ENCODE data around the gene PNP.

Gene PNP

DNA sequence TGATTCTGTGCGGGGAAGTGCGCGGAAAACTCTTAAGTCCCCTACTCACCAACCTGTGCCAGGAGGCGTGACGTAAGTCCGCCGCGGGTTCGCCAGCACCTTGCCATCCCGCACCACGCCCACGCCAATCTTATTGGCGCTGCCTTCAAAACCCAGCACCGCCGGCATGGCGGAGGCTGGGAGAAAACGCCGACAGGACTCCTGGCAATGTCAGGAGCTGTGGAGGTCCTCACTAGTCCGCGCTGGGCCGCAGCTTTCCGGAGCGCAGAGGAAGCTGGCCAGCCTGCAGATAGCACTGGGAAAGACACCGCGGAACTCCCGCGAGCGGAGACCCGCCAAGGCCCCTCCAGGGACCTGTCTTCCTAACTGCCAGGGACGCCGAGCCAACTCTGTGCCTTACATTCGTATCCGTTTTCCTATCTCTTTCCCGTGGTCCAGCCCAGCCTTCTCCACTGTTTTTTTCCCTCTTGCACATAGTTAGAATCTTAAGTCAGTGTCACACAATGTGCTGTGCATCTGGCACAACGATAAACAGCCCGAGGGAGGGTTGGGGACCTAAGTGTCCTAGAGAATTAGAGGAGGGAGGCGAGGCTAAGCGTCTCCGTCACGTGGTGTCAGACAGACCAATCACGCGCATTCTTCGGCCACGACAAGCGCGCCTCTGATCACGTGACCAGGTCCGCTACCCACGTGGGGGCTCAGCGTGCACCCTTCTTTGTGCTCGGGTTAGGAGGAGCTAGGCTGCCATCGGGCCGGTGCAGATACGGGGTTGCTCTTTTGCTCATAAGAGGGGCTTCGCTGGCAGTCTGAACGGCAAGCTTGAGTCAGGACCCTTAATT is 14.5 kb upstream of the PNP start, which contains the start of the genes APEX1 and OSGEP:
Gene APEX1, plus strand, starts transcription at position 711 of the 839 bp plus-strand sequence. CDS start 420 bp downstream, outside the sequence.
Gene OSGEP, minus strand, starts transcription at position 297 of the 839 bp plus-strand sequence. Its CDS starts 129 bp downstream, at position 168.
- Histone ChIP-seq H3K4me1 (ENCODE audit: control insufficient read depth, insufficient read depth, low read length) (peaks cover 11% of the 10 kb centered on the region), H3K9me3 (ENCODE audit: control insufficient read depth, low read length) (no peaks in the 10 kb centered on the region), H3K27me3 (ENCODE audit: control insufficient read depth, insufficient read depth, low read length, poor library complexity, severe bottlenecking) (no peaks in the 10 kb centered on the region), H3K36me3 (ENCODE audit: control insufficient read depth, insufficient read depth, low read length) (peaks cover 39% of the 10 kb centered on the region), H3K4me3 (ENCODE audit: insufficient read depth, low read depth, low read length) (peak within 1 kb of the TSS; percentile 70), H3K27ac (ENCODE audit: insufficient read depth, low read depth, low read length, poor library complexity, severe bottlenecking) (peak within 1 kb of the TSS; percentile 98)
- WGBS, 2 experiments, result 0% methylated on average over 56 of the region's 56 CpGs

DNA sequence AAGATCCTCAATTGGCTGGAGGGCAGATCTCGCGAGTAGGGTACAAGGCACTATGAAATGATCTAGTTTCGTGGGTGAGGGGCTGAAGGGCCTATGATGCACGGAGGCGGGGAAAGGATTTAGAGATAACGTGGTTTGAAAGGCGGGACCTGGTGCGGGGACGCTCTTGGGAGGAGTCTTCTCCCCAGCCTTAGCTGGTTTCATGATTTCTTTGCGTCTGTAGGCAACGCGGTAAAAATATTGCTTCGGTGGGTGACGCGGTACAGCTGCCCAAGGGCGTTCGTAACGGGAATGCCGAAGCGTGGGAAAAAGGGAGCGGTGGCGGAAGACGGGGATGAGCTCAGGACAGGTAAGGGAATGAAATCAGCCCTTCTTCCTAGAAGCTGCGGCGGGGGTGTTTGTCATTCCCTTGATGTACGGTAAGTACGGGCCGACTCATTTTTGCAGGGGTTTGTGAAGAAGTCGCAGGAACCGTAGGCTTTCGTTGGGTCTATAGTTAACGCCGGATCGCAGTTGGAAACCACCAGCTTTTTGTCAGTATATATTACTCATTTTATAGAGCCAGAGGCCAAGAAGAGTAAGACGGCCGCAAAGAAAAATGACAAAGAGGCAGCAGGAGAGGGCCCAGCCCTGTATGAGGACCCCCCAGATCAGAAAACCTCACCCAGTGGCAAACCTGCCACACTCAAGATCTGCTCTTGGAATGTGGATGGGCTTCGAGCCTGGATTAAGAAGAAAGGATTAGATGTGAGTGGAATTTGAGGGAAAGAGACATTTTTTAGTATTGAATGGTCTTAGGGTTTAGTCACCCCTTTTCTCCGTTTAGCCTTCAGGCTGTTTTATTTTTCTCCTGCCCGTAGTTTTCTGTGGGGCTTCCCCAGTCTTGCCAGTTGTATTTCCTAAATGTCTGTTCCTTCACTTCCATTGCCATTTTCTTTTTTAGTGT is 13.6 kb upstream of the PNP start:
- H3K4me3 ChIP-seq (ENCODE audit: insufficient read depth, low read depth, low read length), result peak overlapping the region; percentile 70
- peaks cover 18% of the 10 kb centered on the region for H3K4me1 ChIP-seq (ENCODE audit: control insufficient read depth, insufficient read depth, low read length)
- peak overlapping the region; percentile 98 for H3K27ac ChIP-seq (ENCODE audit: insufficient read depth, low read depth, low read length, poor library complexity, severe bottlenecking)
- H3K9me3 ChIP-seq (ENCODE audit: control insufficient read depth, low read length), result no peaks in the 10 kb centered on the region
- WGBS, 2 experiments, result 3% methylated on average over 39 of the region's 39 CpGs
- peaks cover 34% of the 10 kb centered on the region for H3K36me3 ChIP-seq (ENCODE audit: control insufficient read depth, insufficient read depth, low read length)
- H3K27me3 ChIP-seq (ENCODE audit: control insufficient read depth, insufficient read depth, low read length, poor library complexity, severe bottlenecking), result no peaks in the 10 kb centered on the region

DNA sequence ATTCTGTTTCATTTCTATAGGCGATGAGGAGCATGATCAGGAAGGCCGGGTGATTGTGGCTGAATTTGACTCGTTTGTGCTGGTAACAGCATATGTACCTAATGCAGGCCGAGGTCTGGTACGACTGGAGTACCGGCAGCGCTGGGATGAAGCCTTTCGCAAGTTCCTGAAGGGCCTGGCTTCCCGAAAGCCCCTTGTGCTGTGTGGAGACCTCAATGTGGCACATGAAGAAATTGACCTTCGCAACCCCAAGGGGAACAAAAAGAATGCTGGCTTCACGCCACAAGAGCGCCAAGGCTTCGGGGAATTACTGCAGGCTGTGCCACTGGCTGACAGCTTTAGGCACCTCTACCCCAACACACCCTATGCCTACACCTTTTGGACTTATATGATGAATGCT is 12.2 kb upstream of the PNP start:
- Histone ChIP-seq H3K27ac (ENCODE audit: insufficient read depth, low read depth, low read length, poor library complexity, severe bottlenecking) (no peak overlapping the region), H3K27me3 (ENCODE audit: control insufficient read depth, insufficient read depth, low read length, poor library complexity, severe bottlenecking) (no peaks in the 10 kb centered on the region), H3K4me3 (ENCODE audit: insufficient read depth, low read depth, low read length) (no peak overlapping the region), H3K4me1 (ENCODE audit: control insufficient read depth, insufficient read depth, low read length) (peaks cover 18% of the 10 kb centered on the region), H3K36me3 (ENCODE audit: control insufficient read depth, insufficient read depth, low read length) (peaks cover 28% of the 10 kb centered on the region), H3K9me3 (ENCODE audit: control insufficient read depth, low read length) (no peaks in the 10 kb centered on the region)
- WGBS, 2 experiments, result 93 to 97% methylated on average over 13 of the region's 13 CpGs

DNA sequence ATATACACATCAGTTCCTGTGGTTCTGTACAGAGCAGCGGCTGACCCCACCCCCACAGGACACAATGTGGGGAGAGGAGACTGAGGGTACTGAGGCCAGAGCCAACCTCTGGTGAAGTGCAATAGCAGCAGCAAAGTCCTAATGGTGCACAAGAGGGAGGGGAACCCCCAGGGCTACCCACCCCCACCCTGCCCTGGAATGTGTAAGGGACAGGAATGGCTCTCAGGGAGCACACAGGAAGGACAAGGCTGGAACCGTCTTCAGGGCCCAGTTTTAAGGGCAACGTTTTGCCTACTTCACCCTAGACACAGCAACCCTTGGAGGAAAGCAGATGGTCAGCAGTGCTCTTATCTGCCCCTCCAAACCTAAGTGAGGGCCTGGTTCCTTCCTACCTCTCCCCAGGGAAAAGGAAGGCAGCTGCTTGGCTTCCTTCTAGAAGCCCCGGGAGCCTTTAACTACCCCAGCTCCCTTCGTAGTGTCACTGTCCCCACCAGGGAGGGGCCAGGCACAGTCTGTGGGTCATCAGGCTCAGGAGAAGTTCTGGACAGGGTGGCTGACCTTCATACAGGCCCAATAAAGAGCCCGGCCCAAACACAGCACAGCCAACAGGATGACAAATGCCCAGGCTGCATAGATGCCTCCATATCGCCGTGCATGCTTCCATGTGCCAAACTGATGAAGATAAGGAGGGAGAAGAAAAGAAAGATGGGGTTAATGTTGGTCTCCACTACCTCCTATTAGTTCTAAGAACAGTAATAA is 11.0 kb upstream of the PNP start:
- Histone ChIP-seq H3K9me3 (ENCODE audit: control insufficient read depth, low read length) (no peaks in the 10 kb centered on the region), H3K27ac (ENCODE audit: insufficient read depth, low read depth, low read length, poor library complexity, severe bottlenecking) (no peak overlapping the region), H3K36me3 (ENCODE audit: control insufficient read depth, insufficient read depth, low read length) (peaks cover 21% of the 10 kb centered on the region), H3K27me3 (ENCODE audit: control insufficient read depth, insufficient read depth, low read length, poor library complexity, severe bottlenecking) (no peaks in the 10 kb centered on the region), H3K4me1 (ENCODE audit: control insufficient read depth, insufficient read depth, low read length) (peaks cover 18% of the 10 kb centered on the region), H3K4me3 (ENCODE audit: insufficient read depth, low read depth, low read length) (no peak overlapping the region)
- 89 to 94% methylated on average over 8 of the region's 8 CpGs for WGBS, 2 experiments

DNA sequence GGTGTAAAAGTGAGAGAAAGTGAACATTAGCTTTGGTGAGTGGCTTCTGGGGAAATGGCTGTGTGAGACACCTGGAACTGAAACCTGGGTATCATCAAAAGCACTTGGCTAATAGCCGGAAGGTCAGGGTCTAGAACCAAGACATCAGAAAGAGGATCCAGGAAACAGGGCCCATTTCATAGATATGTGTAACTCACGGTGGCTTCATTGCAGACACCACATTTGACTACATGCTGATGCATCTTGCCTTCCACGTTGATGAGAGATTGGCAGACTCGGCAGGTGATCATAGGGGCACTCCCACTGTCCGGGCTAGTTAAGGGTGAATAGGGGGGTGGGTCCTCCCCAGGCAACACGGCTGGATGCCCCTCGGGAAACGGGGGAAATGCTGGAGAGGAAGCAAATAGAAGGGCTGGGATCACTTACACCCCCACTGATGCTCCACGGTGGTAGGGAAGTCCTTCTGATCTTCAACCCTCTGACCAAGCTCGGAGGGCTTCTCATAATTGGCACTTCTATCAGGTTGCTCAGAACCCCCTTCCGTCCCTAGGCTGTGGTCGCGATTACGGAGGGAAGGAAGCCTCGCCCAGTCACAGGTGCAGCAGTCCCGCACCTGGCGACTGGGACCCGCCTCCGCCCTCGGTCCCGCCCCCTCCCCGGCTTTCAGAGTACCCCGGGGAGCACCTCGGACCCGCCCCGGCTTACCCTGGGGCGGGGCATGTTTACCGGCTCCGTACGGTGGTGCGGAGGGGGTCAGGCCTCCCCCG is 8.6 kb upstream of the PNP start:
- Histone ChIP-seq H3K9me3 (ENCODE audit: control insufficient read depth, low read length) (no peaks in the 10 kb centered on the region), H3K4me3 (ENCODE audit: insufficient read depth, low read depth, low read length) (peak overlapping the region; percentile 89), H3K27ac (ENCODE audit: insufficient read depth, low read depth, low read length, poor library complexity, severe bottlenecking) (peak overlapping the region; percentile 67), H3K4me1 (ENCODE audit: control insufficient read depth, insufficient read depth, low read length) (peaks cover 18% of the 10 kb centered on the region), H3K36me3 (ENCODE audit: control insufficient read depth, insufficient read depth, low read length) (peaks cover 21% of the 10 kb centered on the region), H3K27me3 (ENCODE audit: control insufficient read depth, insufficient read depth, low read length, poor library complexity, severe bottlenecking) (no peaks in the 10 kb centered on the region)
- 9 to 10% methylated on average over 32 of the region's 32 CpGs for WGBS, 2 experiments

DNA sequence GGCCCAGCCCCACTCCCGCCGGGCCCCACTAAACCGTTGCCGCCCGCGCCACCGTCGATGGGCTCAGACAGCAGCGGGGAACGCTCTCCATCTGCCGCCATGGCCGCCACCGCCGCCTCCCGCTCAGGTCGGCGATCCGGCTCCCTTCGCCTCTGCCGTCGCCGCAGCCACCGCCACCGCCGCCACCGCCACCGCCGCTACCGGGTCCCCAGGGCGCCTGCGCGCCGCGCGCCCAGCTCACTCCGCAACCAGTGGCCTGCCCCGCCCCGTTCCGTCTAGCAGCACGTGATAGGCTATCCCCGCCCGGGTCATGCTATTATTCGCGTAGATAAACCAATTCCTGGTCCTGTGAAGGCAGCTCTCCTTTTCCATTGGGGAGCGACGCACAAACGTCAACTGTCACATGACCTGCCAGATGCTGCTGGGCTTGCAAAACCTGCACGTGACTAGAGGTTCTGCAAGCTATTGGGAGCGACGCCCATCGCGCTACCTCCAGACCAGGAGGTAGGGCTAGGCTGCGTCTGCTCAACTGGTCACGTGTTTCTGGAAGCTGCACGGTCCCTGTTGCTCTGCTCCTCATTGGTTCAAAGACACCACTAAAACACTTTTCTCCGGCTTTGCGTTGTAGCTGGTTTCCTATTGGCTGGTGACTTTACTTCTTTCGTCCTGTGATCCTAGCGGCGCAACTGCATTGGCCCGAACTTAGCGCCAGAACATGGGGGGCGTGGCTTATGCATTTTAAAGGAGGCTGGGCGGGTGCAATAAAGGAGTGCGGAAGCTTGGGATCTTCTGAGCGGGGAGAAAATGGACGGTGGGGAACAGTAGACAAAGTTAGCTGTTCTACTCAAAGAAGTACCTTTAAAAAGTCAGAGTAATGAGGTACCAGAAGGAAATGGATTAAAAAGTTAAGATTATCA is 7.7 kb upstream of the PNP start, which contains the start of gene PIP4P1:
Gene PIP4P1, minus strand, starts transcription at position 210 of the 917 bp plus-strand sequence. Its CDS starts 109 bp downstream, at position 101.
- Histone ChIP-seq H3K36me3 (ENCODE audit: control insufficient read depth, insufficient read depth, low read length) (peaks cover 19% of the 10 kb centered on the region), H3K4me1 (ENCODE audit: control insufficient read depth, insufficient read depth, low read length) (peaks cover 14% of the 10 kb centered on the region), H3K27ac (ENCODE audit: insufficient read depth, low read depth, low read length, poor library complexity, severe bottlenecking) (peak within 1 kb of the TSS; percentile 67), H3K9me3 (ENCODE audit: control insufficient read depth, low read length) (no peaks in the 10 kb centered on the region), H3K27me3 (ENCODE audit: control insufficient read depth, insufficient read depth, low read length, poor library complexity, severe bottlenecking) (no peaks in the 10 kb centered on the region), H3K4me3 (ENCODE audit: insufficient read depth, low read depth, low read length) (peak within 1 kb of the TSS; percentile 89)
- WGBS, 2 experiments, result 1% methylated on average over 67 of the region's 67 CpGs

DNA sequence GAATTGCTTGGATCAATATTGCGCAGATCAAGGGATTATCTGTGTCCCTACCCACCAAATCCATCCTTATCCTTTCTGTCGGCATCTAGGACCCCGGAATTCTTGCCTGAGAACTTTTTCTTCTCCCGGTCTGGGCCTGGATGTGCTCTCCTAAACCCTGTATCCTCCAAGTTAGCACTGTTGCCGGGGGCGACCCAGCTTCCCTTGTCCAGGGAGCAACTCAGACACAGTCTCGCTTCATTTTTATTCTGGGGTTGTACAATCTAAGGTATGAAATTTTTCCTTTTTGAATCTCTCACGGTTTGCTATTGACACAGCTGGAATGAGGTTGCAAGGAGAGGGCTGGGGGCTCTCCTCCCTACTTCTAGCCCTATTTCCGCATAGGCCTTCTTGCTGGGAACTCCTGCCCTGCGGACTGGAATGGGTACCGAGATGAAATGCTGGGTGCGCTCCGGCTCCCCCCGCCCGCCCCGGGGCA is 403 bp upstream of the PNP start:
- H3K36me3 ChIP-seq (ENCODE audit: control insufficient read depth, insufficient read depth, low read length), result no peaks in the 10 kb centered on the region
- H3K9me3 ChIP-seq (ENCODE audit: control insufficient read depth, low read length), result no peaks in the 10 kb centered on the region
- no peaks in the 10 kb centered on the region for H3K27me3 ChIP-seq (ENCODE audit: control insufficient read depth, insufficient read depth, low read length, poor library complexity, severe bottlenecking)
- H3K4me1 ChIP-seq (ENCODE audit: control insufficient read depth, insufficient read depth, low read length), result no peaks in the 10 kb centered on the region
- H3K4me3 ChIP-seq (ENCODE audit: insufficient read depth, low read depth, low read length), result peak overlapping the region; percentile 58
- WGBS, 2 experiments, result 36 to 39% methylated on average over 16 of the region's 16 CpGs
- peak overlapping the region; percentile 69 for H3K27ac ChIP-seq (ENCODE audit: insufficient read depth, low read depth, low read length, poor library complexity, severe bottlenecking)

DNA sequence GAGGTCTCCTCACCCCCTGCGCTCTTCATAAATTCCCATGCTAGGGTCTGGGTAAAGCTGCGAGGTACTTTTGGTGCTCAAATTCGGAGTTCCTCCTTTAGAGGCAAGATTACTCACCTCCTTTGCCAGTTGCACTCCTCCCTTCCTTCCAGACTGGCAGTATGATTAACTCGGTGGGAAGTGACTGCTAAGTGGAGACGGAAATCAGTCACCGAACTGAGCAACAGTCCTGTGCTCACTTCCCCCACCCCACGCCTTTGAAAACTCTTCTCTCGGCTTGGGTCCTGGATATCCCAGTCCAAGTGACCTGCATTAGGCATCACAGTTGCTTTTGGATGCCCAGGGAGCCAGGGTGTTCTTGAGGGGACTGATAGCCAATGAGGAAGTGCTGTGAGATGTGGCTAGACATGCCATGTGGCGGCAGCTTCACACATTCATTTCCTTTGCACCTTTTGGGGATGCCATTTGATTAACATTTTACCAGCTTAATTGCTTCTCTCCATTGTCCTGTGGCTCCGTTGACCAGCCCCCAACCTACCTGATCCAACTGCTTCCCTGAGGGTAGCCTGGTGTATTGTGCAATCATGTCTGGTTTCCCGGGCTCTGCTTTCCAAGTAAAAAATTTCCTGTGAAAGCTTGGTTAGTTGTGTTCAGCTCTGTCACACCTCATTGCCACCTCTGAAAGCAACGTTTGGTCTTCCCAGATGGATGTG is 840 bp downstream of the PNP start:
- H3K4me1 ChIP-seq (ENCODE audit: control insufficient read depth, insufficient read depth, low read length), result no peaks in the 10 kb centered on the region
- H3K9me3 ChIP-seq (ENCODE audit: control insufficient read depth, low read length), result no peaks in the 10 kb centered on the region
- peak overlapping the region; percentile 58 for H3K4me3 ChIP-seq (ENCODE audit: insufficient read depth, low read depth, low read length)
- H3K27ac ChIP-seq (ENCODE audit: insufficient read depth, low read depth, low read length, poor library complexity, severe bottlenecking), result no peak overlapping the region
- WGBS, 2 experiments, result 2 to 3% methylated on average over 12 of the region's 12 CpGs
- no peaks in the 10 kb centered on the region for H3K27me3 ChIP-seq (ENCODE audit: control insufficient read depth, insufficient read depth, low read length, poor library complexity, severe bottlenecking)
- H3K36me3 ChIP-seq (ENCODE audit: control insufficient read depth, insufficient read depth, low read length), result no peaks in the 10 kb centered on the region

All from ectodermal cell (in vitro differentiated cells).